Stomach smooth muscle (tissue), 2 donors: Measurements from ENCODE around the gene HIPK3.
A peak's percentile ranks its signal among the peaks of the same experiment; 100 is the strongest.

Experiments
- H3K27ac ChIP-seq: one replicate; pipeline ENCODE4 v1.7.0; 2013; ENCODE audit warnings: mild to moderate bottlenecking, low read length, inconsistent platforms
- H3K27me3 ChIP-seq, 2 donors: one replicate each; pipeline ENCODE4 v1.7.0; 2013; ENCODE audit warnings: low read length in 2 of 2; ENCODE audit not compliant: insufficient read depth in 2 of 2, control insufficient read depth in 1 of 2
- H3K36me3 ChIP-seq, 2 donors: one replicate each; pipeline ENCODE4 v1.7.0; 2013; ENCODE audit warnings: low read length in 2 of 2; ENCODE audit not compliant: control insufficient read depth in 2 of 2, insufficient read depth in 2 of 2
- H3K4me1 ChIP-seq: one replicate; pipeline ENCODE4 v1.7.0; 2013; ENCODE audit warnings: low read length; ENCODE audit not compliant: control insufficient read depth, insufficient read depth
- H3K4me3 ChIP-seq, 2 donors: one replicate each; pipeline ENCODE4 v1.7.0; 2013; ENCODE audit warnings: low read length in 2 of 2
- H3K9ac ChIP-seq, 2 donors: one replicate each; pipeline ENCODE4 v1.7.0; 2013; ENCODE audit warnings: low read length in 2 of 2, mild to moderate bottlenecking in 1 of 2
- H3K9me3 ChIP-seq, 2 donors: one replicate each; pipeline ENCODE4 v1.7.0; 2013; ENCODE audit warnings: low read length in 2 of 2; ENCODE audit not compliant: control insufficient read depth in 2 of 2
- donor health status: healthy.
- donor health status: Pancreatic carcinoma.

HIPK3 gene

GRCh38 chr11:33320814-33321330 is 63.7 kb downstream of the HIPK3 start:
- H3K4me3 ChIP-seq, result no peak overlapping the region
- no peak overlapping the region for H3K27ac ChIP-seq
- no peak overlapping the region for H3K9ac ChIP-seq
- peaks cover 10% of the 10 kb centered on the region for H3K4me1 ChIP-seq
- no peaks in the 10 kb centered on the region for H3K27me3 ChIP-seq
- no peaks in the 10 kb centered on the region for H3K36me3 ChIP-seq
- no peaks in the 10 kb centered on the region for H3K9me3 ChIP-seq

- H3K36me3 ChIP-seq, result no peaks in the 10 kb centered on the region
- H3K27ac ChIP-seq, result no peak overlapping the region
- H3K9ac ChIP-seq, result no peak overlapping the region
- no peaks in the 10 kb centered on the region for H3K27me3 ChIP-seq
- no peaks in the 10 kb centered on the region for H3K9me3 ChIP-seq
- peaks cover 10% of the 10 kb centered on the region for H3K4me1 ChIP-seq
- no peak overlapping the region for H3K4me3 ChIP-seq
Observed at GRCh38 chr11:33321422-33321821, 64.2 kb downstream of the HIPK3 start.

GRCh38 chr11:33323421-33323820 is 66.2 kb downstream of the HIPK3 start:
- Histone ChIP-seq H3K4me3 (no peak overlapping the region), H3K27me3 (no peaks in the 10 kb centered on the region), H3K9ac (no peak overlapping the region), H3K4me1 (peaks cover 10% of the 10 kb centered on the region), H3K27ac (no peak overlapping the region), H3K36me3 (no peaks in the 10 kb centered on the region), H3K9me3 (no peaks in the 10 kb centered on the region)

GRCh38 chr11:33324302-33324985 is 67.3 kb downstream of the HIPK3 start:
- Histone ChIP-seq H3K4me1 (peaks cover 10% of the 10 kb centered on the region), H3K27me3 (no peaks in the 10 kb centered on the region), H3K27ac (no peak overlapping the region), H3K4me3 (peak overlapping the region in 1 of 2 donors; percentile 4), H3K36me3 (no peaks in the 10 kb centered on the region), H3K9ac (no peak overlapping the region), H3K9me3 (no peaks in the 10 kb centered on the region)

GRCh38 chr11:33325451-33325850 is 68.3 kb downstream of the HIPK3 start:
- Histone ChIP-seq H3K9me3 (no peaks in the 10 kb centered on the region), H3K36me3 (no peaks in the 10 kb centered on the region), H3K4me1 (peaks cover 4% of the 10 kb centered on the region), H3K9ac (no peak overlapping the region), H3K27me3 (no peaks in the 10 kb centered on the region), H3K27ac (no peak overlapping the region), H3K4me3 (no peak overlapping the region)

GRCh38 chr11:33329705-33330329 is 72.6 kb downstream of the HIPK3 start:
- Histone ChIP-seq H3K36me3 (no peaks in the 10 kb centered on the region), H3K27me3 (no peaks in the 10 kb centered on the region), H3K27ac (no peak overlapping the region)

GRCh38 chr11:33333816-33334215 is 76.6 kb downstream of the HIPK3 start:
- Histone ChIP-seq H3K27me3 (no peaks in the 10 kb centered on the region), H3K4me1 (no peaks in the 10 kb centered on the region), H3K36me3 (no peaks in the 10 kb centered on the region), H3K27ac (no peak overlapping the region), H3K9ac (no peak overlapping the region), H3K9me3 (no peaks in the 10 kb centered on the region), H3K4me3 (no peak overlapping the region)

More at GRCh38 chr11:33329705-33330329, 72.6 kb downstream of the HIPK3 start:
- H3K9ac ChIP-seq, result no peak overlapping the region
- H3K9me3 ChIP-seq, result no peaks in the 10 kb centered on the region
- no peaks in the 10 kb centered on the region for H3K4me1 ChIP-seq
- H3K4me3 ChIP-seq, result no peak overlapping the region

GRCh38 chr11:33334627-33335026 is 77.4 kb downstream of the HIPK3 start:
- Histone ChIP-seq H3K4me1 (no peaks in the 10 kb centered on the region), H3K9ac (no peak overlapping the region), H3K36me3 (peaks cover 0 to 3% of the 10 kb centered on the region in 2 donors)

GRCh38 chr11:33339247-33339646 is 82.1 kb downstream of the HIPK3 start:
- Histone ChIP-seq H3K4me3 (no peak overlapping the region), H3K36me3 (peaks cover 16 to 32% of the 10 kb centered on the region in 2 donors), H3K27me3 (no peaks in the 10 kb centered on the region), H3K4me1 (no peaks in the 10 kb centered on the region), H3K9ac (no peak overlapping the region), H3K27ac (no peak overlapping the region), H3K9me3 (no peaks in the 10 kb centered on the region)

More at GRCh38 chr11:33334627-33335026, 77.4 kb downstream of the HIPK3 start:
- Histone ChIP-seq H3K9me3 (no peaks in the 10 kb centered on the region), H3K27me3 (no peaks in the 10 kb centered on the region), H3K27ac (no peak overlapping the region), H3K4me3 (no peak overlapping the region)

- H3K36me3 ChIP-seq, result peaks cover 35 to 47% of the 10 kb centered on the region in 2 donors
Observed at GRCh38 chr11:33344611-33345010, 87.4 kb downstream of the HIPK3 start.

More at GRCh38 chr11:33344611-33345010, 87.4 kb downstream of the HIPK3 start:
- Histone ChIP-seq H3K9ac (no peak overlapping the region), H3K27me3 (no peaks in the 10 kb centered on the region), H3K27ac (no peak overlapping the region), H3K9me3 (no peaks in the 10 kb centered on the region), H3K4me1 (no peaks in the 10 kb centered on the region), H3K4me3 (no peak overlapping the region)
